Testis (tissue), 2 donors: ENCODE measurements around the gene KAT2B.

Experiments
- POLR2A ChIP-seq: fragments of 450-650 bp; IDR thresholded peaks from one replicate; pipeline ENCODE4 v1.6.1; 2017; ENCODE audit warnings: antibody characterized with exemption, mild to moderate bottlenecking, moderate library complexity
- TF ChIP-seq, protein P1 (sequence below), 3 experiments: fragments of 450-650 bp in 2 of 3; fragments of 200-600 bp in 1 of 3; sonication (generic) in 1 of 3; IDR thresholded peaks; one replicate each; pipeline ENCODE4 v1.5.1; 2016 to 2019; ENCODE audit warnings: antibody characterized with exemption in 3 of 3, mild to moderate bottlenecking in 2 of 3, moderate library complexity in 1 of 3

GRCh38 chr3:20110826-20111225 lies 70.6 kb downstream of the KAT2B start:
- TF ChIP-seq, protein P1, sequence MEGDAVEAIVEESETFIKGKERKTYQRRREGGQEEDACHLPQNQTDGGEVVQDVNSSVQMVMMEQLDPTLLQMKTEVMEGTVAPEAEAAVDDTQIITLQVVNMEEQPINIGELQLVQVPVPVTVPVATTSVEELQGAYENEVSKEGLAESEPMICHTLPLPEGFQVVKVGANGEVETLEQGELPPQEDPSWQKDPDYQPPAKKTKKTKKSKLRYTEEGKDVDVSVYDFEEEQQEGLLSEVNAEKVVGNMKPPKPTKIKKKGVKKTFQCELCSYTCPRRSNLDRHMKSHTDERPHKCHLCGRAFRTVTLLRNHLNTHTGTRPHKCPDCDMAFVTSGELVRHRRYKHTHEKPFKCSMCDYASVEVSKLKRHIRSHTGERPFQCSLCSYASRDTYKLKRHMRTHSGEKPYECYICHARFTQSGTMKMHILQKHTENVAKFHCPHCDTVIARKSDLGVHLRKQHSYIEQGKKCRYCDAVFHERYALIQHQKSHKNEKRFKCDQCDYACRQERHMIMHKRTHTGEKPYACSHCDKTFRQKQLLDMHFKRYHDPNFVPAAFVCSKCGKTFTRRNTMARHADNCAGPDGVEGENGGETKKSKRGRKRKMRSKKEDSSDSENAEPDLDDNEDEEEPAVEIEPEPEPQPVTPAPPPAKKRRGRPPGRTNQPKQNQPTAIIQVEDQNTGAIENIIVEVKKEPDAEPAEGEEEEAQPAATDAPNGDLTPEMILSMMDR (IDR thresholded peaks at IDR 0.05): no peak
- no peak for TF ChIP-seq POLR2A
